ENCODE results near the gene DDT.
"Not testable (repeated sequence)": the region's sequence is repeated elsewhere in the genome, so short reads cannot be mapped to it uniquely, and the experiment has no call there.

DNA sequence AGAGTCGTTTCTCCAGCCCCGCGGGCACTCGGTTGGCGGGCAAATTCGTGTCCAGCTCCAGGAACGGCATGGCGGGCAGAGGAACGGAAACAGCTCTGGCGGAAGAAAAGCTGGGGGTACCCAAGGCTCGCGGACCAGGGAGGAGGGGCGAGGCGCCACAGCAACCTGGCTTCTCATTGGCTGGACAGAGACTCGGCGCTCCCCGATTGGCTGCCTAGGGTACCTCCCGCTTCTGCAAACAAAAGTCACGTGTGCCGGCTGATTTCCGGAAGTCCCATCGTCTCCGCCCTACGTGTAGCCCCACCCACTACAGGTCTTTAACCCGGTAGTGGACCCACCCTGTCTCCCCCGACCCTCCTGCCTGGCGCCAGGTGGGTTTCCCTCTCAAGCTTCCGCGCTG is at the start of gene DDT:
- TF ChIP-seq, protein P1, sequence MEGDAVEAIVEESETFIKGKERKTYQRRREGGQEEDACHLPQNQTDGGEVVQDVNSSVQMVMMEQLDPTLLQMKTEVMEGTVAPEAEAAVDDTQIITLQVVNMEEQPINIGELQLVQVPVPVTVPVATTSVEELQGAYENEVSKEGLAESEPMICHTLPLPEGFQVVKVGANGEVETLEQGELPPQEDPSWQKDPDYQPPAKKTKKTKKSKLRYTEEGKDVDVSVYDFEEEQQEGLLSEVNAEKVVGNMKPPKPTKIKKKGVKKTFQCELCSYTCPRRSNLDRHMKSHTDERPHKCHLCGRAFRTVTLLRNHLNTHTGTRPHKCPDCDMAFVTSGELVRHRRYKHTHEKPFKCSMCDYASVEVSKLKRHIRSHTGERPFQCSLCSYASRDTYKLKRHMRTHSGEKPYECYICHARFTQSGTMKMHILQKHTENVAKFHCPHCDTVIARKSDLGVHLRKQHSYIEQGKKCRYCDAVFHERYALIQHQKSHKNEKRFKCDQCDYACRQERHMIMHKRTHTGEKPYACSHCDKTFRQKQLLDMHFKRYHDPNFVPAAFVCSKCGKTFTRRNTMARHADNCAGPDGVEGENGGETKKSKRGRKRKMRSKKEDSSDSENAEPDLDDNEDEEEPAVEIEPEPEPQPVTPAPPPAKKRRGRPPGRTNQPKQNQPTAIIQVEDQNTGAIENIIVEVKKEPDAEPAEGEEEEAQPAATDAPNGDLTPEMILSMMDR (IDR thresholded peaks at IDR 0.05): not testable (repeated sequence)
- TF ChIP-seq POLR2A, EP300, POLR2AphosphoS5 (IDR thresholded peaks at IDR 0.05): not testable (repeated sequence)
